ENCODE data around the gene MUC2.

The MUC2 gene

DNA sequence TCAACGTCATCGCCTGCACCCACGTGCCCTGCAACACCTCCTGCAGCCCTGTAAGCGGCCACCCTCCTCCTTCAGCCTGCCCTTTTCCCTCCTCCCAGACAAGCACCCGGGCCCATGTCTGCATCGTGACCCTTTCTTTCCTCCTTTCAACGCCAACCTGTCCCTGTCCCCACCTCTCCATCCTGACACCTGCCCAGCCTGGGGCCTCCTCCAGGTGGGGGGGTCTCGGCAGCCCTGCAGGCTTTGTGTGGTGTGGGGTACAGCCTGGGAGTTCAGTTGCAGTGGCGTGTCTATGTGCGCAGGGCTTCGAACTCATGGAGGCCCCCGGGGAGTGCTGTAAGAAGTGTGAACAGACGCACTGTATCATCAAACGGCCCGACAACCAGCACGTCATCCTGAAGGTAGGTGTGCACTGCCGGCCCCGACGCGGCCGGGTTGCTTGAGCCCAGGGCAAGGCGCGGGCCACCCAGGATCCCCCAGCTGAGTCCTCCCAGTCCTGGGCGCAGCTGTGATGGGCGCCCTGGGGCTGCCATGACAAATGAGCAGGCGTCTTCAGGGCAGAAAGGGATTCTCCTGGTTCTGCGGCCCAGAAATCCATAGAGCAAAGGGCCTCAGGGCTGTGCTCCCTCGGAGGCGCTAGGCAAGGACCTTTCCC lies 33.7 kb downstream of the MUC2 start:
- DNase-seq = no peak

DNA sequence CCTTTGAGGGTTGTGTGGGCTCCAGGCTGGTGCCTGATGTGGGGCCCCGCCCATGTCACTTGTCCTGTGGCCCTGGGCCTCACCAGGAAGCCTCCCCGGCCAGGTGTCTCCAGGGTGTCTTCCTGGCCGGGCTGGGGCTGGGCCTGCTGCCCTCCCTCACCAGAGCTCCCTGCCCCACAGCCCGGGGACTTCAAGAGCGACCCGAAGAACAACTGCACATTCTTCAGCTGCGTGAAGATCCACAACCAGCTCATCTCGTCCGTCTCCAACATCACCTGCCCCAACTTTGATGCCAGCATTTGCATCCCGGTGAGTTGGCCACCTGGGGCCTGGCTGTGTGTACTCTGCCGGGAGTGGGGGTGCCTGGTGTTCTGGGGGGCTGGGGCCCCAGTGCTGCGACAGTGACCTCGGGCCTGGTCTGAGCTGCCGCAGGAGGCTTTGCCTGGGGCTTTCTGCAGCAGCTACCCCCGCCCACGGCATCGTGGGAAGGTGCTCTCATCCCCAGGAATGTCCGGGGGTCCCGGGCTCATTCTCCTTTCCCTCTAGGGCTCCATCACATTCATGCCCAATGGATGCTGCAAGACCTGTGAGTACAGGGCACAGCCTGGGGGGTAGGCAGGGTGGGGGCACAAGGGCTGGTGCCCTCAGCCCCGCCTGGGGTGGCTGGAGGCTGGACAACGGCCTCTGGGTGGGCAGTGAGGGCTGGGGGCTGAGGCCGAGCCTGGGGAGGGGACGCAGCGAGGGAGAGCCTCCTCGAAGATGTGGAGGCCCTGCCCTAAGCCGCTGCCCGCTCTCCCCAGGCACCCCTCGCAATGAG lies 34.6 kb downstream of the MUC2 start:
- DNase-seq = no peak

DNA sequence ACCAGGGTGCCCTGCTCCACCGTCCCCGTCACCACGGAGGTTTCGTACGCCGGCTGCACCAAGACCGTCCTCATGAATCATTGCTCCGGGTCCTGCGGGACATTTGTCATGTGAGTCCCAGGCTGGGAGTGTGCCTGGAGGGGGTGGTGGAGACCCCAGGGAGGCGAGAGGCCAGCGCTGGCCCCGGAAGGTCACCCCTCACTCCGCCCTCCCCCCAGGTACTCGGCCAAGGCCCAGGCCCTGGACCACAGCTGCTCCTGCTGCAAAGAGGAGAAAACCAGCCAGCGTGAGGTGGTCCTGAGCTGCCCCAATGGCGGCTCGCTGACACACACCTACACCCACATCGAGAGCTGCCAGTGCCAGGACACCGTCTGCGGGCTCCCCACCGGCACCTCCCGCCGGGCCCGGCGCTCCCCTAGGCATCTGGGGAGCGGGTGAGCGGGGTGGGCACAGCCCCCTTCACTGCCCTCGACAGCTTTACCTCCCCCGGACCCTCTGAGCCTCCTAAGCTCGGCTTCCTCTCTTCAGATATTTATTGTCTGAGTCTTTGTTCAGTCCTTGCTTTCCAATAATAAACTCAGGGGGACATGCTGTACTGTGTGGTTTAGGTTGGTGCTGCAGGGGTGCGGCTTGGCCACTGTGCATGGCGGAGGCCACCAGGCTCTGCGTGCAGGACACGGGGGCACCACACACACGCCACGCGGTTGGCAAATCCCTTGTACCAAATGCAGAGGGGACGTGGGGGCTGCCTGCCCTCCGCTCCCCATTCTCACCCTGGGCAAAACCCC lies 35.4 kb downstream of the MUC2 start:
- DNase-seq = no peak

DNA sequence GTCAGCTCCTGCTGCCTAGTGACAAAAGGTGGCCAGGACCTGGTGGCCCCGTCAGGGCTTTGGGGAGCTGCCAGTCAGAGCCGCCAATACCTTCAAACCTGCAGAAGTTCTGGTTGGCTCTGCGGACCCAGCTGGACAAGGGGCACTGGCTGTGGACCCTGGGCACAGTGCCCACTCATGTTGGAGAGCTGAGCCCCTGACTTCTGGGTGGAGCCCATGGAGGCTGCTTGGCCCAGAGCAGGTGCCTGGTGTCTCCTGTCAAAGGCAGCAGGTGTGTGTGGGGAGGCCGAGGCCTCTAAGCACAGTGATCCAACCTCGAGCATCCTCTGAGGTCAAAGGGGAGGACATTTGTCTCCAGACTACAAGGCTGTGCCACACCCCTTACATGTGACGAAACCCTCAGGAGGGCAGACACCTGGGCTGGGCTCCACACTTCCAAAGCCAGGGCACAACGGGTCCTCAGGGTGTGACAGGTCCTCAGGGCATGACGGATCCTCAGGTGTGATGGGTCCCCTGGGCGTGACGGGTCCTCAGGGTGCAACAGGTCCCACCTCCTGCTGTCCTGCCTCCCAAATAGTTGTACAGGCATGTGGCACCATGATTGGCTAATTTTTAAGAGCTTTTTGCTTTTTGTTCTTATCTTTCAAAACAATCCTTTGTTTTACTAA lies 37.0 kb downstream of the MUC2 start:
- DNase-seq = no peak

DNA sequence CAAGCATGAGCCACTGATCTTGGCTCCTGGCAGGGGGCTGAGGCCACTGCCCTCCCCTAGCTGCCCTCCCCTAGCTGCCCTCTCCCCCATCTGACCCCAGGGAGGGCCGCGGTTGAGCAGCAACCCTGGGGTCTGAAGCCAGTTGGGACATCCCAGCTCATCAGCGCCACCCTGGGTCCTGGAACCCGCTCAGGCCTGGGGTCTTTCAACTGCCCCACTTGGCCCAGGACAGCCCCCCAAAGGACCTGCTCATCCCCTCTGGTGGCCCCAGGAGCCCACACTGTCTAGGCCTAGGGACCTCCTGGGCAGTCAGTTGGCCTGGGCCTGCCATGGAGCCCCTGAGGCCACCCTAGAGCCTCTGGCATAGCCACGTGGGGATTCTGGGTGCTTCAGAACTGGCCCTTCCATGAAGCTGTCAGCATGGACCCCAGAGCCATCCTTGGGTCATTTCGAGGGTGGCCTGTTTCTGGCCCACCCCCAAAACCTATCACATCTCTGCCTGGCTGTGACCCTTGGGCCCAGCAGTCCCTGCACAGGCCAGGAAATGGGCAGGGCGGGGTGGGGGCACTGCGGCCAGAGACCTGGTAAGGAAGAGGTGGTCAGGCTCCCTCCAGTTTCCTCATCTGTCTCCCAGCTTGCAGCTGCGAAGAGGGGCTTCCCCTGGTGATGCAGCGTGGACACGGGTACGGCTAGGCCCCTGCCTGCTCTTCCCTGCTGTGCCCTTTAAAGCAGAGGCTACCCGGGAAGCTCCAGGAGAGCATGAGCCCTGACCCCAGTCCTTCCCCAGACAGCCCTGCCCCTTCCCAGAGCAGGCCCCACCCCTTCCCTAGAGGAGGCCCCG lies 37.9 kb downstream of the MUC2 start:
- no peak for DNase-seq

DNA sequence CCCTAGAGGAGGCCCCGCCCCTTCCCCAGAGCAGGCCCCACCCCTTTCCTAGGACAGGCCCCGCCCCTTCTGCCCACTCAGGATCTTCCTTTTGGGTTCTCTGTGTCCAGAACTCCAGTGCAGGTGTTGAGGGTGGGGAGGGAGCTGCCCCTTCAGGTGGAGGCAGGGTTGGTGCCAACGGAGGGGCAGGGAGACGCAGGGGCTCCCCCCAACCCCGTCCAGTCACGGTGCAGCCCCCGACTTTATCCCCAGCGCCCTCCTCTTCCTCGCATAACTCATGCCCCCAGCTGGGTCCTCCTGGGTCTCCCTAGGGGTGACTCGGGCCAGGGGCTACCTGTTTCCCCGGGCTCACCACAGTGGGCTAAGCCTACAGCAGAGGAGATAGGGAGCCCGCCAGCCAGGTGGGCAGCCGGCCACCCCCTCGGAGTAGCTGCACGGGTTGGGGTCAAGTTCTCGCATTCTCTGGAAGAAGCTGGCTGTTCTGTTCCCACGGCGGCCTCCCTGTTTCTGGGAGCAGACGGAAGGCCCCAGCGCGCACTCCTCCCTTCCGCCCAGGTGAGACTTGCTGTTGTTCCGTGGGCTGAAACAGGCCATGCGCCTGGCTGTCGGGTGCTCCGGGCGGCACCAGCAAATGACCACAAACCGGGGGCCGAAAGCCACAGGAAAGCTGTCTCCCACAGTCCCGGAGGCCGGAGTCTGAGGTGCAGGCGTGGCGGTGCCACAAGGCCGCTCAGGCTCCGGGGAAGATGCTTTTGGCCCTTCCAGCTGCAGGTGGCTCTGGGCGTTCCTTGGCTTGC lies 38.9 kb downstream of the MUC2 start:
- DNase-seq = peak; percentile 12

DNA sequence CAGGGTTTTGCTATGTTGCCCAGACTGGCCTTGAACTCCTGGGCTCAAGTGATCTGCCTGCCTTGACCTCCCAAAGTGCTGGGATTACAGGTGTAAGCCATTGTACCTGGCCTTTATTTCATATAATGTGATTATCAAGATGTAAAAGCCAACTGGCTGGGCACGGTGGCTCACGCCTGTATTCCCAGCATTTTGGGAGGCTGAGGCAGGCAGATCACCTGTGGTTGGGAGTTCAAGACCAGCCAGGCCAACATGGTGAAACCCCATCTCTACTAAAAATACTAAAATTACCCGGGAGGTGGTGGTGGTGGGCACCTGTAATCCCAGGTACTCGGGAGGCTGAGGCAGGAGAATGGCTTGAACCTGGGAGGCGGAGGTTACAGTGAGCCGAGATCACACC lies 40.6 kb downstream of the MUC2 start:
- DNase-seq = peak; percentile 3

DNA sequence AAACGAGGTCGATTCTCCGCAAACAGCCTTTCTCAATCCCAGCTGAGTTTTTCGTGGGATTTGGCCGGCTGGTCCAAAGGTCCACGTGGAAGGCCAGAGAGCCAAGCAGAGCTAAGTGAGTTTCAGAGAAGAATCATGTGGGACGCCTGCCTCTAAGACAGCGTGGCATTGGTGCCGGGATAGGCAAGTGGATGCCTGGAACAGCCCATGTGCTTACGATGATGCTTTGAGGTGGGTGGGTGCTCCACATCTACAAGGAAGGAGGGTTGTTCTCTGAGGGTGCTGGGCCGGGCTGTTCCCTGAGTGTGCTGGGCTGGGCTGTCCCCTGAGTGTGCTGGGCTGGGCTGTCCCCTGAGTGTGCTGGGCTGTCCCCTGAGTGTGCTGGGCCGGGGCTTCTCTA lies 41.4 kb downstream of the MUC2 start:
- peak; percentile 3 for DNase-seq

DNA sequence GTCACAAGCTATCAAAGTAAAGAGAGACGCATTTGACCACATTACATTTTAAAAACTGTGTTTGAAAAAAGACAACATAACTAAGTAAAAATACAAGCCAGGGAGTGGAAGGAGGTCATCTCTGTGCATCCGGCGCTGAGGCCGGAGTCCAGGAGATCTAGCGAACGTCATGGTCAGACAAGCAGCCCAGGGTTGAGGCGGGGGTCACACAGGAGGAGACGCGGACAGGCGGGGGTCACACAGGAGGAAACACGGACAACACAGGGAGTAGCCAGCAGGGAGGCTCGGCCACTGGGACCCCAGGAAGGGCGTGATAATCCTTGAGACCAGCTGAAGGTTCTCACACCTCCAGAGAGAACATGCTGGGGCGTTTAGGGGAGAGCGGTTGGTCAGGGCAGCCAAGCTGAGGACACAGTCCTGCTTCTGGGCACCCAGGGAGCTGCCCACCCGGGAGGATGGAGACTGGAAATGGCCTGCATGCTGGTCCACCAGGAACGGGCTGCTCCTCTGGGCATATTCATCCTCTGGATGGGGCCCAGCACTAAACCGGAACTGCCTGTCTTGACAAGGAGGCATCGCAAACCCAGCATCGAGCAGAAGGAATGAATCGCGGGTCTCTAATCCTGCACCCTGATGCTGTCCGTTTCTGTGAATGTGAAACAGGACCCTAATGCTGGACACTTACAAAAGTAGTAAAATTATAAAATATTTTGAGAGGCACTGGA lies 42.2 kb downstream of the MUC2 start:
- peak; percentile 6 for DNase-seq

DNA sequence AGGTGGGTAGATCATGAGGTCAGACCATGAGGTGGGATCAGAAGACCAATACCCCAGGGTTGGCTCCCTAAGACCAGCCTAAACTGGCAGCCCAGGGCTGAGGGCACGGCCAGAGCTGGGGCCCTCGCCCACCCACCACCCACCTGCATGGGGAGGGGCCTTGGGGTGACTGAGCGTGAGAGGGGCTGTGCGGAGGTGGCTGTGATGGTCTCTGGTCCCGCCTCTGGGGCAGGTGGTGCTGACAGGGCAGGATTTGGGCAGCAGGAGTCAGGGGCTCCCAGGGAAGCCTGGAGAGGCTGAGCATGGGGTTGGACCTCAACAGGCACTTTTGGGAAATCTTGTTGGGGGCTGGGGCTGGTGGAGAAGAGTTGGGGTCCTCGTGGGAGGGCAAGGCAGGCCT lies 43.3 kb downstream of the MUC2 start:
- peak; percentile 9 for DNase-seq

DNA sequence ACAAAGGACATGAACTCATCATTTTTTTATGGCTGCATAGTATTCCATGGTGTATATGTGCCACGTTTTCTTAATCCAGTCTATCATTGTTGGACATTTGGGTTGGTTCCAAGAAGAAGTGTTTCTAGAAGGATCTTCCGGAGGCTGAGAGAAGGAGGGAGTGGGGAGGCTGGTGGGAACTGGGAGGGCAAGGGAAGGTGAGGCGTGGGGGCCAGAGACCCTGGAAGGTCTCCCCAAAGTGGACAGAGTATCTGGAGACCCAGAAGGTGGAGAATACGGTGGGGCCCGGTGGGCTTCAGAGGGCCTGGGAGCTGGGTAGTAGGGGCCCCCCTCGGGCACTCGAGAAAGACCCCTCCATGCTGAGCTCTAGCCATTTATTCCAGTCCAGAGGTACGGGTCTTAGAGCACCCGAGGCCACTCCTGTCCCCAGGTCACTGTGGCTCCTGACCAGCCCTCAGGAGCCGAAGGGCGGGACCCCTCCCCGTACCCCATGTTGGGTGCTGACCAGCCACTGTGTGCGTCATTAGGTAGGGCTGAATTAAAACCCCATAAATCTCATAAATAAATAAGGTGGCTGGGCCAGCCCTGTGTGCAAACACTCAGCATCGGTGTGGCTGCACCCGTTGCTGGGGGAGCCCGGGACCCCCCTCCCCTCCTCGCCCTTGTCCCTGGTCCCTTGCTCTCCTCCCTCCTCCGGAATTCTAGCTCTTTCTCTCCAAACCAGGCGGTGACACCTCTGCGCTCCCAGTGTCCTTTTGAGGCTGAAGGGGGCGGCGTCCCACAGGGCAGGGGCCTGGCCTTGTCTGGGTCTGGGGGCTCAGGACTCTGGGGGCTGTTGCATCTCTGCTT lies 44.3 kb downstream of the MUC2 start:
- DNase-seq = peak; percentile 9

DNA sequence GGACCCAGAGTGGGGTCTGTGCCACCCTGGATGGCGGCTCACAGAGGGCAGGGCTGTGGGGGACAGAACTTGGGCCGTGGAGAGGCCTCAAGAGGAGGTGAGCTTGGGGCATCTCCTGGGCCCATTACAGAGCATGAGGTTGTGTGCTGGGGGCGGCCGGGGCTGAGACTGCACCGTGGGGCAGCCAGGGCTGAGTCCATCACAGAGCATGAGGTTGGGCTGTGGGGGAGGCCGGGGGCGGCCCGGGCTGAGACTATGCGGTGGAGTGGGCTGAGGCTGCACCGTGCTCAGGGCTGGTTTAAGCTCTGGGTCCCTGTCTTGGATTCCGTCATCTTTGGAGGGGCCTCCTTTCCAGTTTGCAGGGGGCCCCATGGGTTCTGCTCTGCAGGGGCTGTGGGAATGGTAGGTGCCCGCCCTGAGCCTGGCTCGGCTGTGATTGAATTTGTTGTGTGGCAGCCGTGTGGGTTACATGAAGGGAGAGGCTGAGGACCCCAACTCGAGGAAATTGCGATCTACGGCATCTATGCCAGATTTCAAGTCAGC lies 45.0 kb downstream of the MUC2 start:
- DNase-seq = peak; percentile 9

DNA sequence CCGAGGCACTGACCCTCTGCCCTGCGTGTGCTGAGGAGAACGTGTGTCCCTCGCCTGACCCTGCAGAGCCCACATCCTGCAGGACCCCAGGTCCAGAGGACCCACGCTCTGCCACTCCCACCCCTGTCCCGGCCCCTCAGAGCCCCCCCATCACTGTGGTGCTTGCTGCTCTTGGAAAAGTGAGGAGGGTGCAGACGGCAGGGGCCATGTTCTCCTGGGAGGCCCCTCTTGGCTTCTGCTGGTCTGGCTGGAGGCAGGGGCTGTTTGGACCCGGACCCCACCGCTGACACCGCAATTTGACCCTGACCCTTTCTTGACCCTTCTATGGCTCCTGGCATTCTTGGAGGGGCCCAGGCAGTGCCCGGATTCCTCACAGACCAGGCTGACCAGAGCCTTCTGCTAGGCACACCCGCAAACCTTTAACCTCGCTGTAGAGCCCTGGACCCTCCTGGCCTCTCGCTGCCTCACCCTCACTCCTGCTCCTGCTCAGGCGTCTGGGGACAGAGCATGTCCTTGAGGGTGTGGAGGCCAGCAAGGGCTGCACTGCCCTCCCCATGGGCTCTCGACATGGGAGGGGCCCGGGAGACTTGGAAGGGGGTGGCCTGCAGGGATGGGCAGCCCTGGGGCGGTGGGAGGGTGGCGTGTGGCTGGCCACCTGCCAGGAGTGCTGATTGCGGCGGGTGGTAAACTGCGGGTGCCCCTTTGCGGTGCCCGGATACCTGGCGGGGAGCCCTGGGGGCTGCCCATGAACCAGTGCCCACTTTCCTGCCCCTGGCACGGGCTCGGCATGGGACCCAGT lies 46.1 kb downstream of the MUC2 start:
- peak; percentile 9 for DNase-seq

DNA sequence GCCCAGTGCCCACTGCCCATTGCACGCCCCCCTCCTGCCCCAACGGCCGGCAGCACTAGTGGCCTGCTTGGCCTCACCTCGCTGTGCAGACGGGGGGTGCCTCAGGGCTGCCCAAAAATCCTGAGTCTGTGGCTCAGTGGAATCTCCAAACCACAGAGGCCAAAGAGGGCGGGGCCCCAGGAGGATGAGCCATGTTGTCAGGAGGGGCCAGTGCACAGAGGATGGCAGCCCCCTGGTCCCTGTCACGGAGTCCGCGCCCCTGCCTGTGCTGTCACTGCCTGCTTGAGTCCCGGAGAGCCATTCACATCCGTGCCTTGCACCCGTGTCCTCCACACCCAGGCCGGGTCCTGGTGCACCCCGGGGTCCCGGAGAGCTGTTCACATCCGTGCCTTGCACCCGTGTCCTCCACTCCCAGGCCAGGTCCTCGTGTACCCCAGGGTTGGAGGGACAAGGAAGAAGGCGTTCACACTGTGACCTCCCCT lies 46.7 kb downstream of the MUC2 start:
- peak; percentile 12 for DNase-seq

DNA sequence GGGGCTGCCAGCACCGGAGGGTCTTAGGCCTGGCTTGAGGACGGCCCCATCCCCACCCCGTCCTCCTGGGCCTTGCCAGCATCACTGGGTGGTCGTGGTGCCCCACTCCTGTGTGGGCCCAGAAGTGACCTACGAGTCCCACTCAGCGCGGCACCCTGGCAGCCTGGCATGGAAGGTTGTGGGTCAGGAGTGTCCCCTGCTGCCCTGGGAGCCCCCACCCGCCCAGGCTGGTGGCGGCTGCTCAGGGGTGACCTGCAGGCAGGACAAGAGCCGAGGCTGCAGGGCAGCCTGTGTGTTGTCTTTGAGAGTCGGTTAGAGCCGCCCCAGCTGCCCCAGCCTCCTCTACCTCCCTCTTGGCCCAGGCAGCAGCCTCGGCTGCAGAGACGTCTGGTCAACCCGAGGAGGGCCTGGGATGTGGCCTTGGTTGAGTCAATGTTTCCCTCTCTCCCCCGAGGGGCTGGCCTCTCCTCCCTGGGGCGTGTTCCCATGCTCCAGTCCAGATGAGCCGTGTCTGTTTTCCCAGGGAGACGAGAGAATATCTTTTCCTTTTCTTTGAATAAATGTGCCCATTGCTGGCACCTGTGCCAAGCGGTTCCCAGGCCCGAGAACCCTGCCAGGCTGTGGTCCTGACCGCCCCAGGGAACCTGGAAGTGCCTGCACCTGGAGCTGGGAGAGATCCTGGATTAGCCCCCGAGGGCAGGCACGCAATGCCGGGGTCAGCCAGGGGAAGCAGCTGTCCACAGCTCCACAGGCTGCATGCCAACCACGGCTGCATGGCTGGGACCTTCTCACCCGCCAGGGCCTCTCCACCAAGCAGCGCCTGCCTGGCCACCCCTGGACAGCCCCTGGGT lies 47.4 kb downstream of the MUC2 start:
- DNase-seq = peak; percentile 15

DNA sequence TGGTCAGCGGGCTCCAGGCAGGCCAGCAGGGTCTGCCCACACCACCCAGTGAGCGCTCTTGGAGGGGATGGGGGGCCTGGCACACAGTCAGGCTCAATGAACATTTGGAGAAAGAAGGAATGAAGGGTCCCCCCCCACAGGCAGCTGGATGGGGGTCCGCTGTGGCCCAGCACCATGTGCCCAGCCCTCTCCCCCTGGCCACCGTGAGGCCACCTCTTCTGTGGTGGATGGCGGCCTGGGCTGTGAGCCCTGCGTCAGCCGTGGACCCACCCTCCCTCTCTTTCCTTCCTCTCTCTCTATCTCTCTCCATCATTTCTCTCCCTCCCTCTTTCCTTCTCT lies 48.0 kb downstream of the MUC2 start:
- no peak for DNase-seq

DNA sequence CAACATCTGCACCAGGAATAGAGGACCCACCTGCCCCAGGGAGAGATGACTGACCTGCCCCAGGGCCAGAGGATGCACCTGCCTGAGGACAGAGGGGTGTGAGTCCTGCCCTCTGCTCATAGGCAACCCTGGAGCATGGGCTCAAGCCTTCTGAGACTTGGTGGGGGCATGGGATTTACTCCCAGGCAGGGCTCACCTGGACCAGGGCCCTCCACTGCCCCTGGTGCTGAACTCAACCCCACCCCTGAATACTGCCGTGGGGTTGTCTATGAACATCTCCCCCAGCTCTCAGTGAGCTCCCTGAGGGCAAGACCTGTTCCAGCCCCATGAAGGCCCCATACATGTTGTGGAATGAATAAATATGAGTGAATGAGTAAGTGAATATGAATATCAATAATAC lies 49.3 kb downstream of the MUC2 start:
- no peak for DNase-seq

Data from femur (tissue), 1 donor.